Liver (tissue), 3 donors: Measurements from ENCODE around the gene TMEM141.

Experiments used
- GABPA ChIP-seq, 2 donors: IDR thresholded peaks in 1 of 2; conservative IDR thresholded peaks in 1 of 2; 2 replicates each; pipeline ENCODE4 v1.6.1; 2016; ENCODE audit warnings: antibody characterized with exemption in 2 of 2, mild to moderate bottlenecking in 1 of 2, moderate library complexity in 1 of 2
- SP1 ChIP-seq: IDR thresholded peaks from 2 replicates; pipeline ENCODE4 v1.6.1; 2018; ENCODE audit warnings: antibody characterized with exemption, mild to moderate bottlenecking
- TF ChIP-seq, protein P1 (sequence below): fragments of 150-350 bp; IDR thresholded peaks from 2 replicates; pipeline ENCODE4 v1.5.1; 2017; ENCODE audit warnings: improper control_type of control experiment, low read depth, low read length; ENCODE audit not compliant: missing input control
- donor health status: healthy.
- donor health status: healthy.

- TF ChIP-seq, protein P1, sequence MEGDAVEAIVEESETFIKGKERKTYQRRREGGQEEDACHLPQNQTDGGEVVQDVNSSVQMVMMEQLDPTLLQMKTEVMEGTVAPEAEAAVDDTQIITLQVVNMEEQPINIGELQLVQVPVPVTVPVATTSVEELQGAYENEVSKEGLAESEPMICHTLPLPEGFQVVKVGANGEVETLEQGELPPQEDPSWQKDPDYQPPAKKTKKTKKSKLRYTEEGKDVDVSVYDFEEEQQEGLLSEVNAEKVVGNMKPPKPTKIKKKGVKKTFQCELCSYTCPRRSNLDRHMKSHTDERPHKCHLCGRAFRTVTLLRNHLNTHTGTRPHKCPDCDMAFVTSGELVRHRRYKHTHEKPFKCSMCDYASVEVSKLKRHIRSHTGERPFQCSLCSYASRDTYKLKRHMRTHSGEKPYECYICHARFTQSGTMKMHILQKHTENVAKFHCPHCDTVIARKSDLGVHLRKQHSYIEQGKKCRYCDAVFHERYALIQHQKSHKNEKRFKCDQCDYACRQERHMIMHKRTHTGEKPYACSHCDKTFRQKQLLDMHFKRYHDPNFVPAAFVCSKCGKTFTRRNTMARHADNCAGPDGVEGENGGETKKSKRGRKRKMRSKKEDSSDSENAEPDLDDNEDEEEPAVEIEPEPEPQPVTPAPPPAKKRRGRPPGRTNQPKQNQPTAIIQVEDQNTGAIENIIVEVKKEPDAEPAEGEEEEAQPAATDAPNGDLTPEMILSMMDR = no peak
- TF ChIP-seq SP1 = no peak
- TF ChIP-seq GABPA (IDR thresholded peaks at IDR 0.05 in 1 of 2, conservative IDR thresholded peaks at IDR 0.05 in 1 of 2) = no peak
These were observed 14.9 kb downstream of the TMEM141 start for GRCh38 chr9:136806067-136806466.
